HG03280 (cell line): ENCODE data around the gene ZNF784.

ENCODE experiments used
- ATAC-seq: cut with Tn5 transposase; IDR thresholded peaks from one replicate; pipeline ENCODE4 v1.9.1; 2021; ENCODE audit warnings: mild to moderate bottlenecking, moderate library complexity; ENCODE audit not compliant: unreplicated experiment

ZNF784 gene

GRCh38 chr19:55621673-55622231 lies 2.6 kb downstream of the ZNF784 start:
- no peak for ATAC-seq

GRCh38 chr19:55621205-55621672 lies 3.1 kb downstream of the ZNF784 start:
- no peak for ATAC-seq

- ATAC-seq, result no peak
These were observed 3.8 kb downstream of the ZNF784 start for GRCh38 chr19:55620410-55621204.

GRCh38 chr19:55619286-55619685 lies 5.1 kb downstream of the ZNF784 start:
- ATAC-seq, result no peak

GRCh38 chr19:55618426-55618825 lies 5.9 kb downstream of the ZNF784 start:
- no peak for ATAC-seq

GRCh38 chr19:55617426-55617825 lies 6.9 kb downstream of the ZNF784 start:
- ATAC-seq, result no peak

- ATAC-seq, result no peak
These were observed 7.9 kb downstream of the ZNF784 start for GRCh38 chr19:55616395-55616875.

GRCh38 chr19:55615543-55616394 lies 8.6 kb downstream of the ZNF784 start:
- ATAC-seq, result no peak

- no peak for ATAC-seq
These were observed 9.4 kb downstream of the ZNF784 start for GRCh38 chr19:55614711-55615542.

- no peak for ATAC-seq
These were observed 10.2 kb downstream of the ZNF784 start for GRCh38 chr19:55613930-55614710.

- ATAC-seq, result no peak
These were observed 11.0 kb downstream of the ZNF784 start for GRCh38 chr19:55613396-55613795.

- ATAC-seq, result no peak
These were observed 12.3 kb downstream of the ZNF784 start for GRCh38 chr19:55611983-55612645.

- ATAC-seq, result no peak
These were observed 12.9 kb downstream of the ZNF784 start for GRCh38 chr19:55611300-55611982.

- ATAC-seq, result no peak
These were observed 15.0 kb downstream of the ZNF784 start for GRCh38 chr19:55609326-55609725.

GRCh38 chr19:55606817-55607216 lies 17.5 kb downstream of the ZNF784 start:
- no peak for ATAC-seq

GRCh38 chr19:55606471-55606787 lies 17.9 kb downstream of the ZNF784 start:
- ATAC-seq, result no peak

- peak; percentile 27 for ATAC-seq
These were observed 18.5 kb downstream of the ZNF784 start, which contains the start of gene ZNF865 for GRCh38 chr19:55605637-55606470. TSS of gene ZNF865 (plus strand) at chr19:55605647. CDS start at chr19:55613619, 7,972 bp downstream.

- ATAC-seq, result peak; percentile 79
These were observed 19.1 kb downstream of the ZNF784 start for GRCh38 chr19:55605207-55605636.
